Loucy (cell line): ENCODE results near the gene ZNF324B.
A peak's percentile ranks its signal among the peaks of the same experiment; 100 is the strongest.

Source experiments
- H2AFZ ChIP-seq: fragments of 200-600 bp; sonication (generic); 2 replicates; pipeline ENCODE4 v1.6.0; 2016; ENCODE audit warnings: antibody characterized with exemption, mild to moderate bottlenecking, low read length, moderate library complexity
- H3F3A ChIP-seq: fragments of 200-600 bp; 2 replicates; pipeline ENCODE4 v1.6.0; 2016; ENCODE audit warnings: antibody characterized with exemption, low read depth, mild to moderate bottlenecking
- H3K27me3 ChIP-seq: fragments of 200-600 bp; sonication (generic); 2 replicates; pipeline ENCODE4 v1.6.1; 2014; ENCODE audit warnings: low read length, mild to moderate bottlenecking; ENCODE audit not compliant: insufficient read depth, poor library complexity, severe bottlenecking
- H3K36me3 ChIP-seq: fragments of 200-600 bp; sonication (generic); 2 replicates; pipeline ENCODE4 v1.6.1; 2016; ENCODE audit warnings: low read length; ENCODE audit not compliant: insufficient read depth
- H3K4me1 ChIP-seq: fragments of 200-600 bp; sonication (generic); 2 replicates; pipeline ENCODE4 v1.5.1; 2014; ENCODE audit warnings: low read length, mild to moderate bottlenecking; ENCODE audit not compliant: insufficient read depth, poor library complexity, severe bottlenecking
- H3K4me2 ChIP-seq: fragments of 200-600 bp; sonication (generic); 2 replicates; pipeline ENCODE4 v1.6.0; 2014; ENCODE audit warnings: antibody characterized with exemption, low read length, low read depth, mild to moderate bottlenecking; ENCODE audit not compliant: poor library complexity, severe bottlenecking
- H3K4me3 ChIP-seq: fragments of 200-600 bp; sonication (generic); 2 replicates; pipeline ENCODE4 v1.5.1; 2014; ENCODE audit warnings: low read length, mild to moderate bottlenecking, mixed read lengths; ENCODE audit not compliant: poor library complexity, severe bottlenecking
- H3K79me2 ChIP-seq: fragments of 200-600 bp; sonication (generic); 2 replicates; pipeline ENCODE4 v1.6.1; 2014; ENCODE audit warnings: low read length; ENCODE audit not compliant: insufficient read depth
- H3K9ac ChIP-seq: fragments of 200-600 bp; sonication (generic); 2 replicates; pipeline ENCODE4 v1.6.0; 2014; ENCODE audit warnings: mild to moderate bottlenecking, low read depth, low read length, moderate library complexity; ENCODE audit not compliant: poor library complexity, severe bottlenecking
- H3K9me2 ChIP-seq: fragments of 200-600 bp; sonication (generic); replicated peaks from 2 replicates; pipeline ENCODE4 v1.6.1; 2016; ENCODE audit warnings: low read depth, low read length, mixed read lengths
- H3K9me3 ChIP-seq: fragments of 200-600 bp; sonication (generic); 2 replicates; pipeline ENCODE4 v1.6.1; 2014; ENCODE audit warnings: mild to moderate bottlenecking, antibody characterized with exemption, low read length, low read depth; ENCODE audit not compliant: insufficient read depth
- H4K20me1 ChIP-seq: fragments of 200-600 bp; sonication (generic); 2 replicates; pipeline ENCODE4 v1.6.0; 2014; ENCODE audit warnings: antibody characterized with exemption, low read length, mild to moderate bottlenecking; ENCODE audit not compliant: insufficient read depth, poor library complexity, severe bottlenecking
- CTCF ChIP-seq: fragments of 200-600 bp; sonication (generic); conservative IDR thresholded peaks from 2 replicates; pipeline ENCODE4 v1.5.1; 2014; ENCODE audit warnings: mild to moderate bottlenecking, antibody characterized with exemption, low read length
- EZH2phosphoT487 ChIP-seq: fragments of 200-600 bp; IDR thresholded peaks from 2 replicates; pipeline ENCODE4 v1.6.1; 2018; ENCODE audit warnings: antibody characterized with exemption, mild to moderate bottlenecking, moderate library complexity, borderline replicate concordance

The ZNF324B gene

GRCh38 chr19:58477130-58477529, 25.7 kb downstream of the ZNF324B start:
- peak overlapping the region; percentile 83 for H3K4me2 ChIP-seq
- H4K20me1 ChIP-seq = no peaks in the 10 kb centered on the region
- no peaks in the 10 kb centered on the region for H3K9me2 ChIP-seq
- no peak for TF ChIP-seq CTCF
- no peak for TF ChIP-seq EZH2phosphoT487
- peak overlapping the region; percentile 93 for H3K4me3 ChIP-seq
- peaks cover 9% of the 10 kb centered on the region; the same call in 1 of the 2 replicates for H3K36me3 ChIP-seq
- no peaks in the 10 kb centered on the region for H3F3A ChIP-seq
- H3K79me2 ChIP-seq = no peaks in the 10 kb centered on the region
- H3K4me1 ChIP-seq = peaks cover 24% of the 10 kb centered on the region
- no peaks in the 10 kb centered on the region for H3K27me3 ChIP-seq
- no peak overlapping the region for H2AFZ ChIP-seq
- H3K9me3 ChIP-seq = no peaks in the 10 kb centered on the region
- peak overlapping the region; percentile 88 for H3K9ac ChIP-seq

- Histone ChIP-seq H3K27me3 (no peaks in the 10 kb centered on the region), H3K9me3 (no peaks in the 10 kb centered on the region), H2AFZ (no peak overlapping the region), H4K20me1 (no peaks in the 10 kb centered on the region), H3K36me3 (peaks cover 2% of the 10 kb centered on the region; the same call in 1 of the 2 replicates), H3K4me2 (peak overlapping the region; percentile 83), H3K9ac (peak overlapping the region; percentile 88), H3K4me1 (peaks cover 24% of the 10 kb centered on the region), H3K4me3 (no peak overlapping the region), H3K9me2 (no peaks in the 10 kb centered on the region), H3F3A (no peaks in the 10 kb centered on the region), H3K79me2 (no peaks in the 10 kb centered on the region)
- TF ChIP-seq CTCF (no peak), EZH2phosphoT487 (no peak)
These were observed 26.4 kb downstream of the ZNF324B start for GRCh38 chr19:58477871-58478270.

GRCh38 chr19:58479303-58479702, 27.9 kb downstream of the ZNF324B start:
- no peaks in the 10 kb centered on the region for H3K9me3 ChIP-seq
- H3K9ac ChIP-seq = no peak overlapping the region
- H3K4me2 ChIP-seq = no peak overlapping the region
- no peaks in the 10 kb centered on the region for H3K36me3 ChIP-seq
- no peak overlapping the region for H3K4me3 ChIP-seq
- no peaks in the 10 kb centered on the region for H4K20me1 ChIP-seq
- no peaks in the 10 kb centered on the region for H3K27me3 ChIP-seq
- H3K79me2 ChIP-seq = no peaks in the 10 kb centered on the region
- no peaks in the 10 kb centered on the region for H3K9me2 ChIP-seq
- H3K4me1 ChIP-seq = peaks cover 24% of the 10 kb centered on the region
- no peak overlapping the region for H2AFZ ChIP-seq
- no peaks in the 10 kb centered on the region for H3F3A ChIP-seq
- TF ChIP-seq EZH2phosphoT487 = no peak
- no peak for TF ChIP-seq CTCF
